ENCODE measurements around the gene KCNF1.

KCNF1 gene

GRCh38 chr2:10905006-10905861, 6.5 kb upstream of the KCNF1 start:
- no peak for DNase-seq

GRCh38 chr2:10905862-10906143, 5.9 kb upstream of the KCNF1 start:
- DNase-seq = no peak

GRCh38 chr2:10906926-10907625, 4.7 kb upstream of the KCNF1 start:
- DNase-seq = no peak

GRCh38 chr2:10908195-10908594, 3.5 kb upstream of the KCNF1 start:
- DNase-seq = no peak

- DNase-seq = peak; percentile 39
These were observed 2.4 kb upstream of the KCNF1 start for GRCh38 chr2:10909050-10909995.

- no peak for DNase-seq
These were observed 1.8 kb upstream of the KCNF1 start for GRCh38 chr2:10909996-10910341.

GRCh38 chr2:10910625-10911024, 1.1 kb upstream of the KCNF1 start:
- no peak for DNase-seq

- no peak for DNase-seq
These were observed 470 bp downstream of the KCNF1 start for GRCh38 chr2:10912076-10912731.

- no peak for DNase-seq
These were observed 1.2 kb downstream of the KCNF1 start for GRCh38 chr2:10912796-10913455.

GRCh38 chr2:10913501-10914271, 2.0 kb downstream of the KCNF1 start:
- DNase-seq = no peak

- DNase-seq = peak; percentile 18
These were observed 2.5 kb downstream of the KCNF1 start for GRCh38 chr2:10914272-10914693.

GRCh38 chr2:10915236-10915635, 3.5 kb downstream of the KCNF1 start:
- no peak for DNase-seq

GRCh38 chr2:10915731-10916276, 4.1 kb downstream of the KCNF1 start:
- DNase-seq = no peak

- DNase-seq = no peak
These were observed 5.2 kb downstream of the KCNF1 start for GRCh38 chr2:10916953-10917352.

- no peak for DNase-seq
These were observed 6.2 kb downstream of the KCNF1 start for GRCh38 chr2:10917927-10918326.

GRCh38 chr2:10918661-10919409, 7.1 kb downstream of the KCNF1 start:
- DNase-seq = no peak

GRCh38 chr2:10919410-10919770, 7.7 kb downstream of the KCNF1 start:
- no peak for DNase-seq

GRCh38 chr2:10919771-10920621, 8.3 kb downstream of the KCNF1 start:
- DNase-seq = no peak

- no peak for DNase-seq
These were observed 9.1 kb downstream of the KCNF1 start for GRCh38 chr2:10920764-10921388.
